GM23338 (cell line): Measurements from ENCODE around the gene CDYL2. TPM values are rescaled to one million over a fixed set of nuclear protein-coding genes. Genes with fewer than 3 reads are reported as not detected.

ENCODE experiments used
- ATAC-seq: fragments of 200-7000 bp; cut with Tn5 transposase; 3 replicates; pipeline ENCODE4 v1.9.1; 2020
- DNase-seq: peaks from one replicate; pipeline ENCODE4 v3.0.0-alpha.2; 2015; ENCODE audit warnings: low spot score
- H2AFZ ChIP-seq: fragments of 200-600 bp; sonication (generic); 2 replicates; pipeline ENCODE4 v1.8.0; 2016; ENCODE audit warnings: antibody characterized with exemption, mild to moderate bottlenecking, moderate library complexity
- H3F3A ChIP-seq: fragments of 200-600 bp; sonication (generic); replicated peaks from 2 replicates; pipeline ENCODE4 v1.8.0; 2017; ENCODE audit warnings: antibody characterized with exemption, mixed run types, low read depth
- H3K27ac ChIP-seq: fragments of 200-600 bp; sonication (generic); 2 replicates; pipeline ENCODE4 v1.6.1; 2016; ENCODE audit warnings: low read depth
- H3K27me3 ChIP-seq: fragments of 200-600 bp; sonication (generic); 2 replicates; pipeline ENCODE4 v1.8.0; 2016; ENCODE audit warnings: mild to moderate bottlenecking, mixed run types, moderate library complexity; ENCODE audit not compliant: insufficient read depth
- H3K36me3 ChIP-seq: fragments of 200-600 bp; sonication (generic); 2 replicates; pipeline ENCODE4 v1.8.0; 2016; ENCODE audit warnings: mild to moderate bottlenecking; ENCODE audit not compliant: insufficient read depth
- H3K4me1 ChIP-seq: fragments of 200-600 bp; sonication (generic); 2 replicates; pipeline ENCODE4 v1.8.0; 2016; ENCODE audit warnings: mild to moderate bottlenecking, moderate library complexity; ENCODE audit not compliant: insufficient read depth
- H3K4me2 ChIP-seq: fragments of 200-600 bp; sonication (generic); 2 replicates; pipeline ENCODE4 v1.7.1; 2017; ENCODE audit warnings: mixed run types
- H3K4me3 ChIP-seq: fragments of 200-600 bp; sonication (generic); 2 replicates; pipeline ENCODE4 v1.6.1; 2016; ENCODE audit warnings: mixed run types
- H3K79me2 ChIP-seq: fragments of 200-600 bp; sonication (generic); replicated peaks from 2 replicates; pipeline ENCODE4 v1.8.0; 2017; ENCODE audit warnings: mild to moderate bottlenecking; ENCODE audit not compliant: insufficient read depth
- H3K9me2 ChIP-seq: fragments of 200-600 bp; sonication (generic); 2 replicates; pipeline ENCODE4 v1.8.0; 2017; ENCODE audit not compliant: insufficient read depth
- H4K20me1 ChIP-seq: fragments of 200-600 bp; sonication (generic); replicated peaks from 2 replicates; pipeline ENCODE4 v1.8.0; 2017; ENCODE audit warnings: mild to moderate bottlenecking; ENCODE audit not compliant: insufficient read depth
- H3K27ac Mint-ChIP-seq: 2 replicates; pipeline ENCODE4 v1.8.0; 2020; ENCODE audit warnings: inconsistent platforms, mild to moderate bottlenecking, moderate library complexity, mixed read lengths
- H3K27me3 Mint-ChIP-seq: 3 replicates; pipeline ENCODE4 v1.8.0; 2022; ENCODE audit warnings: low read depth, mild to moderate bottlenecking, moderate library complexity, mixed read lengths, inconsistent platforms; ENCODE audit not compliant: insufficient read depth, poor library complexity
- H3K36me3 Mint-ChIP-seq: 3 replicates; pipeline ENCODE4 v1.8.0; 2021; ENCODE audit warnings: low read depth, mild to moderate bottlenecking, inconsistent platforms, moderate library complexity, mixed read lengths
- H3K4me1 Mint-ChIP-seq: 3 replicates; pipeline ENCODE4 v1.8.0; 2020; ENCODE audit warnings: mild to moderate bottlenecking, inconsistent platforms, mixed read lengths
- H3K4me3 Mint-ChIP-seq: 3 replicates; pipeline ENCODE4 v1.8.0; 2021; ENCODE audit warnings: moderate library complexity, mild to moderate bottlenecking, inconsistent platforms, mixed read lengths
- H3K9me3 Mint-ChIP-seq: 3 replicates; pipeline ENCODE4 v1.8.0; 2020; ENCODE audit warnings: moderate library complexity, mild to moderate bottlenecking, inconsistent platforms, mixed read lengths
- CREB1 ChIP-seq: fragments of 250-450 bp; sonication (Bioruptor Pico); IDR thresholded peaks from 2 replicates; pipeline ENCODE4 v1.5.0; 2020; ENCODE audit warnings: low read depth, mild to moderate bottlenecking, moderate library complexity
- EZH2 ChIP-seq: fragments of 200-600 bp; sonication (generic); IDR thresholded peaks from one replicate; pipeline ENCODE4 v1.8.0; 2017; ENCODE audit warnings: antibody characterized with exemption, mild to moderate bottlenecking, low read depth; ENCODE audit not compliant: unreplicated experiment
- NANOG ChIP-seq: IDR thresholded peaks from 2 replicates; pipeline ENCODE4 v1.6.1; 2016; ENCODE audit warnings: antibody characterized with exemption, borderline replicate concordance
- POLR2AphosphoS5 ChIP-seq: IDR thresholded peaks from 2 replicates; pipeline ENCODE4 v1.6.1; 2016; ENCODE audit warnings: antibody characterized with exemption, low read depth
- REST ChIP-seq: IDR thresholded peaks from one replicate; pipeline ENCODE4 v1.6.1; 2018; ENCODE audit warnings: antibody characterized with exemption; ENCODE audit not compliant: unreplicated experiment
- STAT1 ChIP-seq: IDR thresholded peaks from one replicate; pipeline ENCODE4 v1.6.1; 2016; ENCODE audit warnings: antibody characterized with exemption; ENCODE audit not compliant: unreplicated experiment
- ZNF114 ChIP-seq: fragments of 250-450 bp; sonication (Bioruptor Pico); IDR thresholded peaks from 2 replicates; pipeline ENCODE4 v1.5.0; 2020; ENCODE audit warnings: mild to moderate bottlenecking, moderate library complexity
- ZNF331 ChIP-seq: fragments of 250-450 bp; sonication (Bioruptor Pico); IDR thresholded peaks from 2 replicates; pipeline ENCODE4 v1.5.0; 2020; ENCODE audit warnings: low read depth, mild to moderate bottlenecking, moderate library complexity
- polyA plus RNA-seq: library from polyadenylated mRNA; unstranded; fragments of >200 nt; fragmentation: Nextera tagmentation; extraction: Ambion mirVana; gene quantifications from 2 replicates; pipeline ENCODE4 v1.2.1, GENCODE V29; 2016
- total RNA-seq: library from RNA; depleted of rRNA; stranded (reverse); fragments of >200 nt; shearing (Covaris generic); gene quantifications from 2 replicates; pipeline ENCODE4 v1.2.3, GENCODE V29; 2014
- TF ChIP-seq, protein P1 (sequence below): IDR thresholded peaks from 2 replicates; pipeline ENCODE4 v1.6.1; 2016; ENCODE audit warnings: antibody characterized with exemption
- TF ChIP-seq, protein P2 (sequence below): fragments of 250-450 bp; sonication (Bioruptor Pico); IDR thresholded peaks from 2 replicates; pipeline ENCODE4 v1.5.0; 2020; ENCODE audit warnings: mild to moderate bottlenecking, moderate library complexity

CDYL2 gene
- total and polyA plus RNA-seq, 2 experiments from 2014 or later, result 0.82 to 4.3 TPM

DNA sequence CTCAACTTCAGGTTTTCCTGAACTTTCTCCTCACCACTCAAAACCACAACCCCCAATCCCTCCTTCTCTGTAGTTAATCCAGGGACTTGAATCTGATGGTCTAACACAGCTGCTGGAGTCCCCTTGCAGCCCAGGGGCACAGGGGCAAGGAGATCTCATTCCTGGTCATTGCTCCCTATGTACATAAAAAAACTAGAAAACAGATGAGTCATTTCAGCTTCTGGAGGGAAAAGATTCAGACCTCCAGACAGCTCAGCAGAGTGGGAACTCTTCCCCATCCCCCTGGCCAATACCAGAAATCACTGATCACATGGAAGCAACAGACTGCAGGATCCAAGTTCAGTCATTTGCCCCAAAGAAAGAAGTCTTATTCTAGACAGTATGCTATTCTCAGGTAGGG is 201.5 kb downstream of the CDYL2 start:
- no peaks in the 10 kb centered on the region for H3K4me1 ChIP-seq
- Mint-ChIP-seq H3K4me1 (no peaks in the 10 kb centered on the region), H3K4me3 (no peak overlapping the region), H3K9me3 (peaks cover 20% of the 10 kb centered on the region), H3K36me3 (peaks cover 3% of the 10 kb centered on the region; the same call in 2 of the 3 replicates), H3K27me3 (peaks cover 4% of the 10 kb centered on the region), H3K27ac (no peak overlapping the region)
- no peaks in the 10 kb centered on the region for H3F3A ChIP-seq
- H3K79me2 ChIP-seq, result no peaks in the 10 kb centered on the region
- H4K20me1 ChIP-seq, result no peaks in the 10 kb centered on the region
- H3K4me3 ChIP-seq, result no peak overlapping the region
- H3K27me3 ChIP-seq, result no peaks in the 10 kb centered on the region
- H3K4me2 ChIP-seq, result no peak overlapping the region
- no peak for TF ChIP-seq REST
- TF ChIP-seq, protein P1, sequence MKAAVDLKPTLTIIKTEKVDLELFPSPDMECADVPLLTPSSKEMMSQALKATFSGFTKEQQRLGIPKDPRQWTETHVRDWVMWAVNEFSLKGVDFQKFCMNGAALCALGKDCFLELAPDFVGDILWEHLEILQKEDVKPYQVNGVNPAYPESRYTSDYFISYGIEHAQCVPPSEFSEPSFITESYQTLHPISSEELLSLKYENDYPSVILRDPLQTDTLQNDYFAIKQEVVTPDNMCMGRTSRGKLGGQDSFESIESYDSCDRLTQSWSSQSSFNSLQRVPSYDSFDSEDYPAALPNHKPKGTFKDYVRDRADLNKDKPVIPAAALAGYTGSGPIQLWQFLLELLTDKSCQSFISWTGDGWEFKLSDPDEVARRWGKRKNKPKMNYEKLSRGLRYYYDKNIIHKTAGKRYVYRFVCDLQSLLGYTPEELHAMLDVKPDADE, result no peak
- DNase-seq, result no peak
- no peaks in the 10 kb centered on the region for H3K9me2 ChIP-seq
- no peak overlapping the region for H2AFZ ChIP-seq
- no peak for ATAC-seq
- H3K36me3 ChIP-seq, result no peaks in the 10 kb centered on the region
- no peak overlapping the region for H3K27ac ChIP-seq

GRCh38 chr16:80601182-80601581 is 203.2 kb downstream of the CDYL2 start:
- Mint-ChIP-seq H3K27ac (no peak overlapping the region), H3K4me3 (no peak overlapping the region), H3K4me1 (no peaks in the 10 kb centered on the region), H3K9me3 (peaks cover 25% of the 10 kb centered on the region), H3K27me3 (peaks cover 4% of the 10 kb centered on the region), H3K36me3 (peaks cover 9% of the 10 kb centered on the region)
- H3K4me3 ChIP-seq, result no peak overlapping the region
- no peaks in the 10 kb centered on the region for H3K36me3 ChIP-seq
- no peak overlapping the region for H3K27ac ChIP-seq
- no peaks in the 10 kb centered on the region for H3F3A ChIP-seq
- H3K4me2 ChIP-seq, result no peak overlapping the region
- H4K20me1 ChIP-seq, result no peaks in the 10 kb centered on the region
- H3K9me2 ChIP-seq, result 0 out of 2 replicates have a peak, but pooled peaks cover 2% of the 10 kb centered on the region
- H3K79me2 ChIP-seq, result no peaks in the 10 kb centered on the region
- no peaks in the 10 kb centered on the region for H3K4me1 ChIP-seq
- DNase-seq (no peak), ATAC-seq (no peak)
- H2AFZ ChIP-seq, result no peak overlapping the region
- no peaks in the 10 kb centered on the region for H3K27me3 ChIP-seq
- no peak for TF ChIP-seq EZH2
- TF ChIP-seq ZNF114 (CRISPR knock-in tag), result no peak
- TF ChIP-seq, protein P2, sequence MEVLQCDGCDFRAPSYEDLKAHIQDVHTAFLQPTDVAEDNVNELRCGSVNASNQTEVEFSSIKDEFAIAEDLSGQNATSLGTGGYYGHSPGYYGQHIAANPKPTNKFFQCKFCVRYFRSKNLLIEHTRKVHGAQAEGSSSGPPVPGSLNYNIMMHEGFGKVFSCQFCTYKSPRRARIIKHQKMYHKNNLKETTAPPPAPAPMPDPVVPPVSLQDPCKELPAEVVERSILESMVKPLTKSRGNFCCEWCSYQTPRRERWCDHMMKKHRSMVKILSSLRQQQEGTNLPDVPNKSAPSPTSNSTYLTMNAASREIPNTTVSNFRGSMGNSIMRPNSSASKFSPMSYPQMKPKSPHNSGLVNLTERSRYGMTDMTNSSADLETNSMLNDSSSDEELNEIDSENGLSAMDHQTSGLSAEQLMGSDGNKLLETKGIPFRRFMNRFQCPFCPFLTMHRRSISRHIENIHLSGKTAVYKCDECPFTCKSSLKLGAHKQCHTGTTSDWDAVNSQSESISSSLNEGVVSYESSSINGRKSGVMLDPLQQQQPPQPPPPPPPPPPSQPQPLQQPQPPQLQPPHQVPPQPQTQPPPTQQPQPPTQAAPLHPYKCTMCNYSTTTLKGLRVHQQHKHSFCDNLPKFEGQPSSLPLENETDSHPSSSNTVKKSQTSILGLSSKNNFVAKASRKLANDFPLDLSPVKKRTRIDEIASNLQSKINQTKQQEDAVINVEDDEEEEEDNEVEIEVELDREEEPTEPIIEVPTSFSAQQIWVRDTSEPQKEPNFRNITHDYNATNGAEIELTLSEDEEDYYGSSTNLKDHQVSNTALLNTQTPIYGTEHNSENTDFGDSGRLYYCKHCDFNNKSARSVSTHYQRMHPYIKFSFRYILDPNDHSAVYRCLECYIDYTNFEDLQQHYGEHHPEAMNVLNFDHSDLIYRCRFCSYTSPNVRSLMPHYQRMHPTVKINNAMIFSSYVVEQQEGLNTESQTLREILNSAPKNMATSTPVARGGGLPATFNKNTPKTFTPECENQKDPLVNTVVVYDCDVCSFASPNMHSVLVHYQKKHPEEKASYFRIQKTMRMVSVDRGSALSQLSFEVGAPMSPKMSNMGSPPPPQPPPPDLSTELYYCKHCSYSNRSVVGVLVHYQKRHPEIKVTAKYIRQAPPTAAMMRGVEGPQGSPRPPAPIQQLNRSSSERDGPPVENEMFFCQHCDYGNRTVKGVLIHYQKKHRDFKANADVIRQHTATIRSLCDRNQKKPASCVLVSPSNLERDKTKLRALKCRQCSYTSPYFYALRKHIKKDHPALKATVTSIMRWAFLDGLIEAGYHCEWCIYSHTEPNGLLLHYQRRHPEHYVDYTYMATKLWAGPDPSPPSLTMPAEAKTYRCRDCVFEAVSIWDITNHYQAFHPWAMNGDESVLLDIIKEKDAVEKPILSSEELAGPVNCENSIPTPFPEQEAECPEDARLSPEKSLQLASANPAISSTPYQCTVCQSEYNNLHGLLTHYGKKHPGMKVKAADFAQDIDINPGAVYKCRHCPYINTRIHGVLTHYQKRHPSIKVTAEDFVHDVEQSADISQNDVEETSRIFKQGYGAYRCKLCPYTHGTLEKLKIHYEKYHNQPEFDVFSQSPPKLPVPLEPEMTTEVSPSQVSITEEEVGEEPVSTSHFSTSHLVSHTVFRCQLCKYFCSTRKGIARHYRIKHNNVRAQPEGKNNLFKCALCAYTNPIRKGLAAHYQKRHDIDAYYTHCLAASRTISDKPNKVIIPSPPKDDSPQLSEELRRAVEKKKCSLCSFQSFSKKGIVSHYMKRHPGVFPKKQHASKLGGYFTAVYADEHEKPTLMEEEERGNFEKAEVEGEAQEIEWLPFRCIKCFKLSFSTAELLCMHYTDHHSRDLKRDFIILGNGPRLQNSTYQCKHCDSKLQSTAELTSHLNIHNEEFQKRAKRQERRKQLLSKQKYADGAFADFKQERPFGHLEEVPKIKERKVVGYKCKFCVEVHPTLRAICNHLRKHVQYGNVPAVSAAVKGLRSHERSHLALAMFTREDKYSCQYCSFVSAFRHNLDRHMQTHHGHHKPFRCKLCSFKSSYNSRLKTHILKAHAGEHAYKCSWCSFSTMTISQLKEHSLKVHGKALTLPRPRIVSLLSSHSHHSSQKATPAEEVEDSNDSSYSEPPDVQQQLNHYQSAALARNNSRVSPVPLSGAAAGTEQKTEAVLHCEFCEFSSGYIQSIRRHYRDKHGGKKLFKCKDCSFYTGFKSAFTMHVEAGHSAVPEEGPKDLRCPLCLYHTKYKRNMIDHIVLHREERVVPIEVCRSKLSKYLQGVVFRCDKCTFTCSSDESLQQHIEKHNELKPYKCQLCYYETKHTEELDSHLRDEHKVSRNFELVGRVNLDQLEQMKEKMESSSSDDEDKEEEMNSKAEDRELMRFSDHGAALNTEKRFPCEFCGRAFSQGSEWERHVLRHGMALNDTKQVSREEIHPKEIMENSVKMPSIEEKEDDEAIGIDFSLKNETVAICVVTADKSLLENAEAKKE (CRISPR knock-in tag), result no peak
- TF ChIP-seq NANOG, result no peak
- no peak for TF ChIP-seq CREB1
- no peak for TF ChIP-seq POLR2AphosphoS5
- no peak for TF ChIP-seq STAT1
- TF ChIP-seq ZNF331 (CRISPR knock-in tag), result no peak
